ENCODE results near the gene TACR1. TPM values are rescaled to one million over a fixed set of nuclear protein-coding genes. Genes with fewer than 3 reads are reported as not detected.

Gene TACR1
- total and polyA plus RNA-seq, 2 experiments from 2014 or later, result 0.13 to 0.19 TPM

GRCh38 chr2:75089471-75089870 lies 109.8 kb downstream of the TACR1 start:
- no peak for TF ChIP-seq EZH2phosphoT487 (IDR thresholded peaks at IDR 0.05; ENCODE audit: low read depth, severe bottlenecking, unreplicated experiment)
- TF ChIP-seq EZH2 (IDR thresholded peaks at IDR 0.05; ENCODE audit: borderline replicate concordance), result no peak
- TF ChIP-seq CTCF (IDR thresholded peaks at IDR 0.05; ENCODE audit: poor library complexity), result no peak
- no peak for DNase-seq (ENCODE audit: low spot score)
- no peaks in the 10 kb centered on the region for H3K36me3 ChIP-seq (replicated peaks; ENCODE audit: insufficient read depth, low read depth)
- H3K27ac ChIP-seq, result no peak overlapping the region
- no peak overlapping the region for H2AFZ ChIP-seq
- H3K4me1 ChIP-seq (ENCODE audit: insufficient read depth), result no peaks in the 10 kb centered on the region
- no peak overlapping the region for H3K4me2 ChIP-seq
- no peaks in the 10 kb centered on the region for H3K79me2 ChIP-seq
- no peaks in the 10 kb centered on the region for H4K20me1 ChIP-seq (ENCODE audit: insufficient read depth, poor library complexity, severe bottlenecking)
- no peaks in the 10 kb centered on the region for H3K9me3 ChIP-seq (ENCODE audit: low read depth)
- WGBS (ENCODE audit: low lambda C conversion rate, missing lambda C conversion rate), result 95% methylated on average over 3 of the region's 3 CpGs
- H3K4me3 ChIP-seq, result no peak overlapping the region
- no peaks in the 10 kb centered on the region for H3K9me2 ChIP-seq (replicated peaks; ENCODE audit: insufficient read depth)
- H3K27me3 ChIP-seq, result no peaks in the 10 kb centered on the region

GRCh38 chr2:75088791-75089190 lies 110.5 kb downstream of the TACR1 start:
- Histone ChIP-seq H3K9me3 (ENCODE audit: low read depth) (no peaks in the 10 kb centered on the region), H3K36me3 (replicated peaks; ENCODE audit: insufficient read depth, low read depth) (no peaks in the 10 kb centered on the region), H3K79me2 (no peaks in the 10 kb centered on the region), H3K4me3 (no peak overlapping the region), H3K4me1 (ENCODE audit: insufficient read depth) (no peaks in the 10 kb centered on the region), H3K9me2 (replicated peaks; ENCODE audit: insufficient read depth) (no peaks in the 10 kb centered on the region), H4K20me1 (ENCODE audit: insufficient read depth, poor library complexity, severe bottlenecking) (no peaks in the 10 kb centered on the region), H3K27me3 (no peaks in the 10 kb centered on the region), H2AFZ (no peak overlapping the region), H3K27ac (no peak overlapping the region), H3K4me2 (no peak overlapping the region)
- DNase-seq (ENCODE audit: low spot score), result no peak
- TF ChIP-seq CTCF (IDR thresholded peaks at IDR 0.05; ENCODE audit: poor library complexity) (no peak), EZH2 (IDR thresholded peaks at IDR 0.05; ENCODE audit: borderline replicate concordance) (no peak), EZH2phosphoT487 (IDR thresholded peaks at IDR 0.05; ENCODE audit: low read depth, severe bottlenecking, unreplicated experiment) (no peak)
- 85% methylated on average over 3 of the region's 3 CpGs for WGBS (ENCODE audit: low lambda C conversion rate, missing lambda C conversion rate)

GRCh38 chr2:75087736-75088135 lies 111.6 kb downstream of the TACR1 start:
- 88% methylated on average over 2 of the region's 2 CpGs for WGBS (ENCODE audit: low lambda C conversion rate, missing lambda C conversion rate)

More at GRCh38 chr2:75087736-75088135, 111.6 kb downstream of the TACR1 start:
- DNase-seq (ENCODE audit: low spot score), result no peak
- Histone ChIP-seq H3K9me3 (ENCODE audit: low read depth) (no peaks in the 10 kb centered on the region), H3K79me2 (no peaks in the 10 kb centered on the region), H3K4me1 (ENCODE audit: insufficient read depth) (no peaks in the 10 kb centered on the region), H3K4me3 (no peak overlapping the region), H3K27ac (no peak overlapping the region), H3K36me3 (replicated peaks; ENCODE audit: insufficient read depth, low read depth) (no peaks in the 10 kb centered on the region), H3K9me2 (replicated peaks; ENCODE audit: insufficient read depth) (no peaks in the 10 kb centered on the region), H4K20me1 (ENCODE audit: insufficient read depth, poor library complexity, severe bottlenecking) (no peaks in the 10 kb centered on the region), H2AFZ (no peak overlapping the region), H3K4me2 (no peak overlapping the region), H3K27me3 (no peaks in the 10 kb centered on the region)
- TF ChIP-seq EZH2phosphoT487 (IDR thresholded peaks at IDR 0.05; ENCODE audit: low read depth, severe bottlenecking, unreplicated experiment), result no peak
- TF ChIP-seq CTCF (IDR thresholded peaks at IDR 0.05; ENCODE audit: poor library complexity), result no peak
- TF ChIP-seq EZH2 (IDR thresholded peaks at IDR 0.05; ENCODE audit: borderline replicate concordance), result no peak
